Muscle of arm (tissue), 12 donors: ENCODE data around the gene SPECC1L. TPM values are rescaled to one million over a fixed set of nuclear protein-coding genes. Genes with fewer than 3 reads are reported as not detected.
A peak's percentile ranks its signal among the peaks of the same experiment; 100 is the strongest.
"Not testable (repeated sequence)": the region's sequence is repeated elsewhere in the genome, so short reads cannot be mapped to it uniquely, and the experiment has no call there.

Source experiments
- DNase-seq: peaks from one replicate; pipeline ENCODE4 v3.0.0-alpha.2; 2013
- polyA plus RNA-seq, 12 donors: library from polyadenylated mRNA; unstranded; fragments of 120-200 nt; gene quantifications; one replicate each; pipeline ENCODE4 v1.2.1, GENCODE V29; 2013; ENCODE audit not compliant: insufficient read length in 12 of 12

The SPECC1L gene
- polyA plus RNA-seq, 12 donors: 26.3 to 52.4 (median 29.6) TPM; not detected in 1

- not testable (repeated sequence) for DNase-seq
These were observed 45.6 kb downstream of the SPECC1L start for GRCh38 chr22:24316264-24316663.

- DNase-seq: not testable (repeated sequence)
These were observed 46.9 kb downstream of the SPECC1L start for GRCh38 chr22:24317511-24317910.

- DNase-seq: no peak
These were observed 48.8 kb downstream of the SPECC1L start for GRCh38 chr22:24319451-24319850.

- no peak for DNase-seq
These were observed 51.4 kb downstream of the SPECC1L start for GRCh38 chr22:24321999-24322398.

GRCh38 chr22:24322522-24322921, 51.9 kb downstream of the SPECC1L start:
- DNase-seq: no peak

GRCh38 chr22:24323233-24323632, 52.6 kb downstream of the SPECC1L start:
- DNase-seq: no peak

- no peak for DNase-seq
These were observed 53.1 kb downstream of the SPECC1L start for GRCh38 chr22:24323695-24324094.

- no peak for DNase-seq
These were observed 53.5 kb downstream of the SPECC1L start for GRCh38 chr22:24324137-24324536.

GRCh38 chr22:24325105-24325757, 54.6 kb downstream of the SPECC1L start:
- DNase-seq: peak; percentile 68

- no peak for DNase-seq
These were observed 55.6 kb downstream of the SPECC1L start for GRCh38 chr22:24326266-24326665.

- DNase-seq: no peak
These were observed 57.2 kb downstream of the SPECC1L start for GRCh38 chr22:24327832-24328231.

- no peak for DNase-seq
These were observed 58.8 kb downstream of the SPECC1L start for GRCh38 chr22:24329453-24329852.

- no peak for DNase-seq
These were observed 60.0 kb downstream of the SPECC1L start for GRCh38 chr22:24330636-24331035.

- DNase-seq: no peak
These were observed 61.1 kb downstream of the SPECC1L start for GRCh38 chr22:24331468-24332440.

- DNase-seq: no peak
These were observed 62.7 kb downstream of the SPECC1L start for GRCh38 chr22:24333301-24333700.

GRCh38 chr22:24335496-24335895, 64.9 kb downstream of the SPECC1L start:
- DNase-seq: no peak

GRCh38 chr22:24337894-24338645, 67.4 kb downstream of the SPECC1L start:
- no peak for DNase-seq

GRCh38 chr22:24338726-24339451, 68.3 kb downstream of the SPECC1L start:
- no peak for DNase-seq

- DNase-seq: no peak
These were observed 68.8 kb downstream of the SPECC1L start for GRCh38 chr22:24339452-24339747.

GRCh38 chr22:24341627-24342026, 71.0 kb downstream of the SPECC1L start:
- DNase-seq: no peak

- no peak for DNase-seq
These were observed 80.0 kb downstream of the SPECC1L start for GRCh38 chr22:24350627-24351026.

GRCh38 chr22:24353121-24353520, 82.5 kb downstream of the SPECC1L start:
- no peak for DNase-seq
